AG04450 (cell line): ENCODE measurements around the gene CORO7. TPM values are rescaled to one million over a fixed set of nuclear protein-coding genes. Genes with fewer than 3 reads are reported as not detected.

Experiments used
- CTCF ChIA-PET: fragments of 300-600, 350-600 bp; formaldehyde crosslinking; extraction: SDS; loops from one replicate; lab custom pipeline; 2022; ENCODE audit warnings: antibody characterized with exemption, inconsistent platforms; lab: Charles Lee
- POLR2A ChIA-PET: fragments of 350-600 bp; formaldehyde crosslinking; extraction: SDS; loops from one replicate; lab custom pipeline; 2021; ENCODE audit warnings: antibody characterized with exemption, inconsistent platforms; lab: Yijun Ruan, JAX
- DNase-seq: peaks from one replicate; pipeline ENCODE4 v3.0.0-alpha.2; 2011; ENCODE audit warnings: low read depth, low spot score
- H3K27ac ChIP-seq: one replicate; pipeline ENCODE4 v1.5.1; 2012; ENCODE audit warnings: low read depth, low read length, control low read depth
- H3K27me3 ChIP-seq: one replicate; pipeline ENCODE4 v1.6.0; 2012; ENCODE audit warnings: low read length; ENCODE audit not compliant: control insufficient read depth, insufficient read depth
- H3K4me3 ChIP-seq: 2 replicates; pipeline ENCODE4 v1.5.1; 2011; ENCODE audit warnings: mild to moderate bottlenecking, low read depth, low read length, control low read depth
- H3K9me3 ChIP-seq: 2 replicates; pipeline ENCODE4 v1.5.1; 2012; ENCODE audit warnings: low read length; ENCODE audit not compliant: control insufficient read depth, insufficient read depth
- CTCF ChIP-seq: IDR thresholded peaks from 2 replicates; pipeline ENCODE4 v1.5.1; 2011; ENCODE audit warnings: low read depth, low read length, control low read depth, inconsistent platforms
- polyA plus RNA-seq: library from polyadenylated mRNA; depleted of rRNA; stranded (reverse); fragments of >200 nt; gene quantifications from 2 replicates; pipeline ENCODE4 v1.2.3, GENCODE V29; 2011

Gene CORO7
- polyA plus RNA-seq, 1 experiment = 7.0 TPM

- TF ChIP-seq CTCF = no peak
- H3K4me3 ChIP-seq = peak overlapping the region; percentile 76
- peak overlapping the region; percentile 39 for H3K27ac ChIP-seq
- no peak for DNase-seq
- ChIA-PET CTCF (interaction anchor here (0.7 to 1.4 kb wide), 3 partner anchors 11 to 86 kb away, joined by 3 to 4 read pairs (median 4); no protein-coding TSS in a partner anchor), POLR2A (interaction anchor here (0.8 to 1.4 kb wide), 3 partner anchors 11 to 45 kb away, joined by 3 to 6 read pairs (median 4); no protein-coding TSS in a partner anchor)
- no peaks in the 10 kb centered on the region; the same call in 1 of the 2 replicates for H3K9me3 ChIP-seq
- H3K27me3 ChIP-seq = no peaks in the 10 kb centered on the region
These were observed 99.4 kb downstream of the CORO7 start for GRCh38 chr16:4316864-4317531.

GRCh38 chr16:4316108-4316863 is 100.1 kb downstream of the CORO7 start:
- ChIA-PET POLR2A (interaction anchor here (0.6 to 0.8 kb wide), 2 partner anchors 12 to 86 kb away, joined by 3 to 4 read pairs; no protein-coding TSS in a partner anchor), CTCF (interaction anchor here (1.4 kb wide), 1 partner anchor 12 kb away, joined by 4 read pairs; no protein-coding TSS in a partner anchor)
- TF ChIP-seq CTCF = no peak
- Histone ChIP-seq H3K4me3 (peak overlapping the region; percentile 76), H3K27me3 (no peaks in the 10 kb centered on the region), H3K9me3 (no peaks in the 10 kb centered on the region; the same call in 1 of the 2 replicates), H3K27ac (peak overlapping the region; percentile 39)
- no peak for DNase-seq

- no peaks in the 10 kb centered on the region for H3K27me3 ChIP-seq
- H3K27ac ChIP-seq = peak within 1 kb of the TSS; percentile 89
- ChIA-PET POLR2A (interaction anchor here (0.6 to 1.0 kb wide), 3 partner anchors 12 to 87 kb away, joined by 3 to 6 read pairs (median 4); partner anchors contain the start of gene TFAP4), CTCF (interaction anchor here (0.5 to 1.4 kb wide), 3 partner anchors 13 to 140 kb away, joined by 3 to 6 read pairs (median 4); no protein-coding TSS in a partner anchor)
- H3K9me3 ChIP-seq = no peaks in the 10 kb centered on the region; the same call in 1 of the 2 replicates
- DNase-seq = no peak
- no peak for TF ChIP-seq CTCF
- H3K4me3 ChIP-seq = peak within 1 kb of the TSS; percentile 76
These were observed 100.9 kb downstream of the CORO7 start, which contains the start of gene GLIS2 for GRCh38 chr16:4315186-4316107. Gene GLIS2 (plus strand): TSS chr16:4316067. CDS start chr16:4332281, 16,214 bp downstream.

- Histone ChIP-seq H3K27me3 (no peaks in the 10 kb centered on the region), H3K4me3 (peak overlapping the region; percentile 76), H3K9me3 (no peaks in the 10 kb centered on the region; the same call in 1 of the 2 replicates), H3K27ac (peak overlapping the region; percentile 89)
- ChIA-PET CTCF (interaction anchor here (0.5 to 0.6 kb wide), 2 partner anchors 88 to 140 kb away, joined by 3 to 6 read pairs; no protein-coding TSS in a partner anchor), POLR2A (interaction anchor here (1.0 kb wide), 1 partner anchor 42 kb away, joined by 6 read pairs; the partner anchor contains the start of gene TFAP4)
- DNase-seq = no peak
- TF ChIP-seq CTCF = peak; percentile 32; the same call in 1 of the 2 replicates
These were observed 101.7 kb downstream of the CORO7 start for GRCh38 chr16:4314532-4315185.
